ENCODE measurements around the gene MAD2L1.

The MAD2L1 gene

GRCh38 chr4:120051253-120051652 is 15.4 kb downstream of the MAD2L1 start:
- no peak for DNase-seq (ENCODE audit: low spot score)
- TF ChIP-seq CTCF (IDR thresholded peaks at IDR 0.05), result no peak
- Histone ChIP-seq H3K4me3 (no peak overlapping the region), H3K27ac (no peak overlapping the region)

- Histone ChIP-seq H3K4me3 (peak overlapping the region; percentile 53), H3K27ac (peak overlapping the region; percentile 69 to 77)
- TF ChIP-seq CTCF (IDR thresholded peaks at IDR 0.05), result peak; percentile 68
- peak; percentile 85 for DNase-seq (ENCODE audit: low spot score)
Observed at GRCh38 chr4:120049732-120050494, 16.7 kb downstream of the MAD2L1 start.

- DNase-seq (ENCODE audit: low spot score), result no peak
- H3K4me3 ChIP-seq, result no peak overlapping the region
- no peak for TF ChIP-seq CTCF (IDR thresholded peaks at IDR 0.05)
- no peak overlapping the region for H3K27ac ChIP-seq
Observed at GRCh38 chr4:120043828-120044227, 22.8 kb downstream of the MAD2L1 start.

- TF ChIP-seq CTCF (IDR thresholded peaks at IDR 0.05), result no peak
- H3K4me3 ChIP-seq, result no peak overlapping the region
- H3K27ac ChIP-seq, result no peak overlapping the region
- DNase-seq (ENCODE audit: low spot score), result no peak
Observed at GRCh38 chr4:120037411-120037810, 29.2 kb downstream of the MAD2L1 start.

GRCh38 chr4:120034913-120035312 is 31.7 kb downstream of the MAD2L1 start:
- TF ChIP-seq CTCF (IDR thresholded peaks at IDR 0.05), result no peak
- H3K4me3 ChIP-seq, result no peak overlapping the region
- H3K27ac ChIP-seq, result no peak overlapping the region
- DNase-seq (ENCODE audit: low spot score), result no peak

GRCh38 chr4:120026853-120027252 is 39.8 kb downstream of the MAD2L1 start:
- Histone ChIP-seq H3K27ac (no peak overlapping the region), H3K4me3 (no peak overlapping the region)
- no peak for DNase-seq (ENCODE audit: low spot score)
- TF ChIP-seq CTCF (IDR thresholded peaks at IDR 0.05), result no peak

GRCh38 chr4:120025516-120025915 is 41.1 kb downstream of the MAD2L1 start:
- DNase-seq (ENCODE audit: low spot score), result no peak
- H3K4me3 ChIP-seq, result no peak overlapping the region
- no peak overlapping the region for H3K27ac ChIP-seq
- TF ChIP-seq CTCF (IDR thresholded peaks at IDR 0.05), result no peak
